ENCODE data around the gene FRG2B.
"Not testable (repeated sequence)": the region's sequence is repeated elsewhere in the genome, so short reads cannot be mapped to it uniquely, and the experiment has no call there.

- TF ChIP-seq POLR2AphosphoS5 (IDR thresholded peaks at IDR 0.05; ENCODE audit: low read depth, low read length); EZH2 (IDR thresholded peaks at IDR 0.05; ENCODE audit: low read depth, low read length, severe bottlenecking); CTCF (IDR thresholded peaks at IDR 0.05; ENCODE audit: control extremely low read depth in 1 of 3, insufficient read depth in 1 of 3, low read depth in 1 of 3, low read length in 3 of 3); SP2 (IDR thresholded peaks at IDR 0.05; ENCODE audit: low read length); CEBPB (IDR thresholded peaks at IDR 0.05; ENCODE audit: low read depth, low read length); SIRT6 (IDR thresholded peaks at IDR 0.05; ENCODE audit: low read length); JUN (IDR thresholded peaks at IDR 0.05; ENCODE audit: low read depth, low read length); TCF12 (IDR thresholded peaks at IDR 0.05; ENCODE audit: low read depth, low read length); POLR2A (IDR thresholded peaks at IDR 0.05; ENCODE audit: control extremely low read depth in 1 of 2, low read depth in 2 of 2, low read length in 2 of 2); TEAD4 (IDR thresholded peaks at IDR 0.05; ENCODE audit: low read depth, low read length): not testable (repeated sequence)
These were observed 33.9 kb upstream of the FRG2B start for GRCh38 chr10:133660516-133660915.
